Mucosa of rectum (tissue), 2 donors: ENCODE data around the gene KCTD10.

Experiments used
- H3K27ac ChIP-seq, 2 donors: one replicate each; pipeline ENCODE4 v1.7.0; 2013; ENCODE audit warnings: inconsistent platforms in 2 of 2, low read depth in 2 of 2, low read length in 2 of 2
- H3K27me3 ChIP-seq, 2 donors: one replicate each; pipeline ENCODE4 v1.7.0; 2013; ENCODE audit warnings: low read length in 2 of 2; ENCODE audit not compliant: control insufficient read depth in 2 of 2, insufficient read depth in 2 of 2
- H3K36me3 ChIP-seq, 2 donors: one replicate each; pipeline ENCODE4 v1.7.0; 2013; ENCODE audit warnings: low read length in 2 of 2; ENCODE audit not compliant: control insufficient read depth in 2 of 2, insufficient read depth in 2 of 2
- H3K4me1 ChIP-seq, 2 donors: one replicate each; pipeline ENCODE4 v1.7.0; 2013; ENCODE audit warnings: low read length in 2 of 2, mild to moderate bottlenecking in 1 of 2; ENCODE audit not compliant: control insufficient read depth in 2 of 2, insufficient read depth in 2 of 2
- H3K4me3 ChIP-seq, 2 donors: one replicate each; pipeline ENCODE4 v1.7.0; 2013; ENCODE audit warnings: low read length in 2 of 2
- H3K9ac ChIP-seq, 2 donors: one replicate each; pipeline ENCODE4 v1.7.0; 2013; ENCODE audit warnings: low read length in 2 of 2, low read depth in 1 of 2, mild to moderate bottlenecking in 1 of 2
- H3K9me3 ChIP-seq, 2 donors: one replicate each; pipeline ENCODE4 v1.7.0; 2013; ENCODE audit warnings: low read length in 2 of 2; ENCODE audit not compliant: control insufficient read depth in 2 of 2
- donor health status: healthy.
- donor health status: Normal muscosa, but diverticular disease.

The KCTD10 gene

GRCh38 chr12:109513977-109514376 lies 36.9 kb upstream of the KCTD10 start:
- Histone ChIP-seq H3K9ac (no peak overlapping the region), H3K36me3 (peaks cover 59 to 75% of the 10 kb centered on the region in 2 donors), H3K27ac (no peak overlapping the region), H3K4me3 (no peak overlapping the region), H3K27me3 (no peaks in the 10 kb centered on the region), H3K4me1 (peaks cover 0 to 3% of the 10 kb centered on the region in 2 donors), H3K9me3 (no peaks in the 10 kb centered on the region)

DNA sequence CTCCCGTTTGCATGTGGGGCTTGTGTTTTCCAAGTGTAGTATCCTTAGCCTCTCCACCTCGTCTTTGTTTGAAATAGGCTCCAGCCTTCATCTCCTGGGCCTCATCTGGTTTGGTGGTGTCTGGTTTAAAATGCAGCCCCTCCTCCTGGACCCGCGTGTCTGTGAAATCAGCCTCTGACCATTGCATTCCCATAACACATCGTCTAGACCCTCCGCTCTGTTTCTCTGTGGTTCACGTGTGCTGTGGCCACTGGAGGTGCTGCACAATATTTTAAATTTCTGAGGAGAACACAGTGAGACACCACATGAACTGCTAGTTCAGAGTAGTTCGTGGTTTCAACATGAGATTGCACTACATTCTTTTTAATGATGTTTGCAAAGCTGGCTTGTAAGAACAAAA lies 36.0 kb upstream of the KCTD10 start:
- H3K9me3 ChIP-seq: no peaks in the 10 kb centered on the region
- H3K4me1 ChIP-seq: no peaks in the 10 kb centered on the region
- no peak overlapping the region for H3K27ac ChIP-seq
- H3K9ac ChIP-seq: no peak overlapping the region
- H3K4me3 ChIP-seq: no peak overlapping the region
- no peaks in the 10 kb centered on the region for H3K27me3 ChIP-seq
- H3K36me3 ChIP-seq: peaks cover 65 to 77% of the 10 kb centered on the region in 2 donors

- Histone ChIP-seq H3K27ac (no peak overlapping the region), H3K27me3 (no peaks in the 10 kb centered on the region), H3K9ac (no peak overlapping the region), H3K36me3 (peaks cover 67 to 77% of the 10 kb centered on the region in 2 donors), H3K4me3 (no peak overlapping the region), H3K9me3 (no peaks in the 10 kb centered on the region), H3K4me1 (no peaks in the 10 kb centered on the region)
Measured at GRCh38 chr12:109512608-109513007, 35.5 kb upstream of the KCTD10 start.

- Histone ChIP-seq H3K27ac (no peak overlapping the region), H3K4me3 (no peak overlapping the region), H3K36me3 (peaks cover 73 to 86% of the 10 kb centered on the region in 2 donors), H3K9me3 (no peaks in the 10 kb centered on the region), H3K9ac (no peak overlapping the region), H3K27me3 (no peaks in the 10 kb centered on the region), H3K4me1 (no peaks in the 10 kb centered on the region)
Measured at GRCh38 chr12:109510196-109510595, 33.1 kb upstream of the KCTD10 start.

- no peak overlapping the region for H3K4me3 ChIP-seq
- no peaks in the 10 kb centered on the region for H3K4me1 ChIP-seq
- H3K27ac ChIP-seq: no peak overlapping the region
- no peaks in the 10 kb centered on the region for H3K9me3 ChIP-seq
- H3K36me3 ChIP-seq: peaks cover 82 to 89% of the 10 kb centered on the region in 2 donors
- no peaks in the 10 kb centered on the region for H3K27me3 ChIP-seq
- H3K9ac ChIP-seq: no peak overlapping the region
Measured at GRCh38 chr12:109504068-109504467, 27.0 kb upstream of the KCTD10 start.

DNA sequence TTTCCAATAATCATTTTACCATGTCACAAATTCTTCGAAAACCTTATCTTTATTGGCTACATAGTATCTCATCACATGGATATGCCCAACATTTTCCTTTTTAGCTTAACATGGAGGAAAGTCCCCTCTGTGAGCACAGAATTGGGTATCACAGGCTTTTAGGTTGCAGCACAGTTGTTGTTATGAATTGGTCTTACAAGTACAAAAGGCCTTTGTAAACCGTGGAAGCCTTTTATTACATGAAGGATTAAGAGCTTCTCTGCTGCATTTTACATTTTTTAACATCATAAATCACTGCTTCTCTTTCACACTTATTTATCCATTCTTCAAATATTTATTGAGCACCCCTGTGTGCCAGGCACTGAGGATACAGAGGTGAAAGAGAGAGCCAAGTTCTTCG lies 26.5 kb upstream of the KCTD10 start:
- H3K9me3 ChIP-seq: no peaks in the 10 kb centered on the region
- peaks cover 83 to 89% of the 10 kb centered on the region in 2 donors for H3K36me3 ChIP-seq
- no peaks in the 10 kb centered on the region for H3K27me3 ChIP-seq
- no peak overlapping the region for H3K27ac ChIP-seq
- H3K4me3 ChIP-seq: no peak overlapping the region
- H3K9ac ChIP-seq: no peak overlapping the region
- H3K4me1 ChIP-seq: no peaks in the 10 kb centered on the region

DNA sequence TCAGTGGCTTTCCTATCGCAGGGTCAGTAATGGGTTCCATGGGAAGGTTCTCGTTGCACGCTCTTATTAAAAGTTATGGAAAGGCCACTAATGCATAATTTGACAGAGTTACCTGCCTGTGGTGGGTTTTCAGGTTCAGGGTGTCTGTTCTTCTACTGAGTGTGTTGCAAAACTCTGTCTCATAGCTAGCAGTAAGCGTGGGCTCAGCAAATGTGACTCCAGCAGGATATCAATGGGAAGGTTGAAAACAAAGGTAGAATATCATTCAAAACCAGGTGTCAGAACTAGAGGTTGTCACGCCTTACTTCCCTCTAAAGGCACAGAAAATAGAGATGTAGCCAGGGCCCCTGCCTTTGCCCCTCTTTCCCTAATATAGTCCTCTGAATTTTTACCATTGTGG lies 25.2 kb upstream of the KCTD10 start:
- no peak overlapping the region for H3K9ac ChIP-seq
- H3K27ac ChIP-seq: no peak overlapping the region
- H3K36me3 ChIP-seq: peaks cover 83 to 89% of the 10 kb centered on the region in 2 donors
- no peak overlapping the region for H3K4me3 ChIP-seq
- H3K27me3 ChIP-seq: no peaks in the 10 kb centered on the region
- no peaks in the 10 kb centered on the region for H3K4me1 ChIP-seq
- H3K9me3 ChIP-seq: no peaks in the 10 kb centered on the region

DNA sequence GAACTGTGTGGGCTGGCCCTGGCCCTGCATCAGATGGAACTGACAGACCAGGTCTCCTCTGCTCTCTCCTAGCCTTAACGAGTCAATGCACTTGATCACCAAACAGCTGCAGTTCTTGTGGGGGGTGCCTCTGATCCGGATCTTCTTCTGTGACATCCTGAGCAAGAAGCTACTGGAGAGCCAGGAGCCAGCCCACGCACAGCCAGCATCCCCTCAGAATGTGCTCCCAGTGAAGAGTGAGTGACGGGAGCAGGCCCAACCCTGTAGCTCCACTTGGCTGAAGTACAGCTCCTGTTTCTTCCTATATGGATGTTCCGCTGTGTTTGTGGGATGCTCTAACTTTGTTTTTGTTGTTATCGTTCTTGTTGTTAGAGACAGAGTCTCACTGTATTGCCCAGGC lies 24.2 kb upstream of the KCTD10 start:
- H3K4me3 ChIP-seq: no peak overlapping the region
- H3K36me3 ChIP-seq: peaks cover 74 to 81% of the 10 kb centered on the region in 2 donors
- H3K27ac ChIP-seq: no peak overlapping the region
- no peaks in the 10 kb centered on the region for H3K9me3 ChIP-seq
- no peaks in the 10 kb centered on the region for H3K27me3 ChIP-seq
- H3K9ac ChIP-seq: no peak overlapping the region
- no peaks in the 10 kb centered on the region for H3K4me1 ChIP-seq

DNA sequence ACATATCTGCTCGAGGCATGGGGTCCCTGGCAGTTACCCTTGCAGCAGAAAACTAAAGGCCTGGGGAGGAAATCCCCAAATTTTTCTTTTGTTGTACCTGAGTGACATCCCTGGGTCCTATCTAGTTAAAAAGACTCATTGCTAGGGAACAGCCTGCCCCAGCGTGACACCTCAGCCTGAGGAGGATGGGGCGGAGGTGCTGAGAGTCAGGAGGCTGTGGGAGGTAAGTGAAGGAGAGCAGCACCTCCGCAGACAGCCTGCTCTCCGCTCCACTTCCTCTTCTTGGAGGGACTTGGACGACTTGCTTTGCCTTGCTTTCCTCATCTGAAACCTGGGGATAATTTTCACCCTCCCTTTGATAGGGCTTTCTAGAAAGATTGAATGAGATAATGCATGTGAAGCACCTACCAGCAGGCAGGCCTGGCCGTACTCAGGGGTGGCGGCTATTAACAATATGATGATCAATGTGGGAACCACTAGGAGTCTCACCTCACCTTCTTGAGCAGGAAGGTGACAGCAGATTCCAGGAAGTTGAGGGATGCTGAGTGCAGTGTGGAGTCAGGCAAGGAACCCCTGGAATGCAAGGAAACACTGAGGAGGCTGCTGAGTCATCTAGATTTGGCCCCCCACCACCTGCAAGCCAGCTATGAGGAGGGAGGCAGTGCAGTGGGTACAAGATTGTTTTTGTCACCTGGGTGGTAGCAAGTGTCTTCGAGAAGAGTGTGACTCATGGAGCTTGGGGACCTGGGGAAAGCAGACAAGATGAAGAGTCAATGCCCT lies 23.5 kb upstream of the KCTD10 start:
- Histone ChIP-seq H3K9me3 (no peaks in the 10 kb centered on the region), H3K4me1 (no peaks in the 10 kb centered on the region), H3K36me3 (peaks cover 70 to 76% of the 10 kb centered on the region in 2 donors), H3K27ac (no peak overlapping the region), H3K9ac (no peak overlapping the region), H3K27me3 (no peaks in the 10 kb centered on the region), H3K4me3 (no peak overlapping the region)

DNA sequence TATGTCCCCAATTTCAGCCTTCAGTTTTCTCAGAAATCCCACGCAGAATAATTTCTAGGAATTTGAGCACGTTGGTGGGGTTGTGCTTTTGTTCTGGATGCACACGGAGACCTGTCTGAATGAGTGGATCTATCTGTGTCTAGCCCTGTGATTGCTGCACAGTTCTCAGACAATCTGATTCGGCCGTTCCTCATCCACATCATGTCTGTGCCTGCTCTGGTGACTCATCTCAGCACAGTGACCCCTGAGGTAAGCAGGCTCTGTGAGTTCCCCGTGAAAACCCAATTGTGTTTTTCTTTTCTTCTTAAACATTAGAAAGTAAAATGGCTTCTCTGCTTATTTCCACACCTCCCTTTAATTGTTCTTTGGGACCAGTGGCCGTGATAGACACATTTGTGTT lies 20.6 kb upstream of the KCTD10 start:
- Histone ChIP-seq H3K4me1 (no peaks in the 10 kb centered on the region), H3K27ac (no peak overlapping the region), H3K27me3 (no peaks in the 10 kb centered on the region), H3K36me3 (peaks cover 58 to 68% of the 10 kb centered on the region in 2 donors), H3K9me3 (no peaks in the 10 kb centered on the region), H3K4me3 (no peak overlapping the region), H3K9ac (no peak overlapping the region)
